HepG2 (cell line): Measurements from ENCODE around the gene CIB2. TPM values are rescaled to one million over a fixed set of nuclear protein-coding genes. Genes with fewer than 3 reads are reported as not detected.

ENCODE experiments used
- DR1 ChIP-seq: sonication (generic); formaldehyde crosslinking; IDR thresholded peaks from 2 replicates; pipeline ENCODE4 v1.8.0; 2021; ENCODE audit warnings: mild to moderate bottlenecking, missing genetic modification reagents, inconsistent platforms
- ESRRA ChIP-seq: sonication (generic); formaldehyde crosslinking; IDR thresholded peaks from 2 replicates; pipeline ENCODE4 v1.5.1; 2020; ENCODE audit warnings: mild to moderate bottlenecking, low read depth, missing genetic modification reagents
- FOXO1 ChIP-seq: sonication (generic); formaldehyde crosslinking; IDR thresholded peaks from 2 replicates; pipeline ENCODE4 v1.4.0; 2020; ENCODE audit warnings: missing genetic modification reagents
- GTF3A ChIP-seq: sonication (generic); formaldehyde crosslinking; conservative IDR thresholded peaks from 2 replicates; pipeline ENCODE4 v1.4.0; 2020; ENCODE audit warnings: mild to moderate bottlenecking, missing genetic modification reagents
- GZF1 ChIP-seq: sonication (generic); formaldehyde crosslinking; IDR thresholded peaks from 2 replicates; pipeline ENCODE4 v1.5.1; 2020; ENCODE audit warnings: mild to moderate bottlenecking, missing genetic modification reagents
- HMG20A ChIP-seq: IDR thresholded peaks from 2 replicates; pipeline ENCODE4 v1.6.1; 2016; ENCODE audit warnings: borderline replicate concordance
- KDM4B ChIP-seq: sonication (generic); formaldehyde crosslinking; IDR thresholded peaks from 2 replicates; pipeline ENCODE4 v1.4.0; 2020; ENCODE audit warnings: missing genetic modification reagents
- MLLT10 ChIP-seq: sonication (generic); formaldehyde crosslinking; IDR thresholded peaks from 2 replicates; pipeline ENCODE4 v1.4.0; 2020; ENCODE audit warnings: missing genetic modification reagents
- RAD21 ChIP-seq: fragments of 450-650 bp; formaldehyde crosslinking; IDR thresholded peaks from 2 replicates; pipeline ENCODE4 v1.5.0; 2020; ENCODE audit warnings: mild to moderate bottlenecking
- SNAI1 ChIP-seq: sonication (generic); formaldehyde crosslinking; IDR thresholded peaks from 2 replicates; pipeline ENCODE4 v1.5.0; 2020; ENCODE audit warnings: mild to moderate bottlenecking, missing genetic modification reagents, borderline replicate concordance
- TBP ChIP-seq: sonication (generic); formaldehyde crosslinking; IDR thresholded peaks from 2 replicates; pipeline ENCODE4 v1.5.0; 2020; ENCODE audit warnings: missing genetic modification reagents
- THAP11 ChIP-seq: IDR thresholded peaks from 2 replicates; pipeline ENCODE4 v1.6.1; 2016; ENCODE audit warnings: missing biosample characterization, missing genetic modification reagents
- ZMYM4 ChIP-seq: sonication (generic); formaldehyde crosslinking; IDR thresholded peaks from 2 replicates; pipeline ENCODE4 v1.8.1; 2023; ENCODE audit warnings: mild to moderate bottlenecking, missing genetic modification reagents
- ZNF17 ChIP-seq: sonication (generic); formaldehyde crosslinking; IDR thresholded peaks from 2 replicates; pipeline ENCODE4 v1.5.0; 2020; ENCODE audit warnings: mild to moderate bottlenecking, missing genetic modification reagents
- ZNF431 ChIP-seq: sonication (generic); formaldehyde crosslinking; IDR thresholded peaks from 2 replicates; pipeline ENCODE4 v1.9.0; 2022; ENCODE audit warnings: missing genetic modification reagents, low read depth, mild to moderate bottlenecking, borderline replicate concordance
- ZNF468 ChIP-seq: sonication (generic); formaldehyde crosslinking; IDR thresholded peaks from 2 replicates; pipeline ENCODE4 v1.8.0; 2022; ENCODE audit warnings: mild to moderate bottlenecking, moderate library complexity, missing genetic modification reagents
- ZNF775 ChIP-seq: sonication (generic); formaldehyde crosslinking; IDR thresholded peaks from 2 replicates; pipeline ENCODE4 v1.4.0; 2020; ENCODE audit warnings: missing genetic modification reagents, mild to moderate bottlenecking, moderate library complexity, borderline replicate concordance
- ZNF878 ChIP-seq: sonication (generic); formaldehyde crosslinking; IDR thresholded peaks from 2 replicates; pipeline ENCODE4 v1.8.1; 2023; ENCODE audit warnings: mild to moderate bottlenecking, missing genetic modification reagents, moderate library complexity
- ZNF883 ChIP-seq: sonication (generic); formaldehyde crosslinking; IDR thresholded peaks from 2 replicates; pipeline ENCODE4 v1.5.1; 2020; ENCODE audit warnings: mild to moderate bottlenecking, missing genetic modification reagents; ENCODE audit errors: not compliant biosample characterization
- ZSCAN21 ChIP-seq: sonication (generic); formaldehyde crosslinking; IDR thresholded peaks from 2 replicates; pipeline ENCODE4 v1.8.0; 2022; ENCODE audit warnings: mild to moderate bottlenecking, missing genetic modification reagents, moderate library complexity, borderline replicate concordance
- polyA plus RNA-seq, 8 experiments: library from polyadenylated mRNA; depleted of rRNA in 3 of 8; stranded (reverse) in 7 of 8; unstranded in 1 of 8; fragments of >200 nt; fragmentation: Illumina TruSeq in 4 of 8; extraction: Trizol in 4 of 8; gene quantifications; 2 replicates each; pipeline versions ENCODE4 v1.2.1 to v1.2.3, GENCODE V29; 2011 to 2016; ENCODE audit warnings: low read depth in 4 of 8, missing spikeins in 1 of 8, mixed read lengths in 1 of 8; ENCODE audit not compliant: insufficient read depth in 1 of 8
- total RNA-seq, 5 experiments: library from RNA; depleted of rRNA; stranded (reverse); fragments of >200 nt; fragmentation: Illumina TruSeq; extraction: Trizol; gene quantifications; 2 replicates each; pipeline ENCODE4 v1.2.3, GENCODE V29; 2016; ENCODE audit warnings: low read depth in 1 of 5
- TF ChIP-seq, protein P1 (sequence below): sonication (generic); formaldehyde crosslinking; IDR thresholded peaks from 2 replicates; pipeline ENCODE4 v1.8.0; 2022; ENCODE audit warnings: missing genetic modification reagents, mild to moderate bottlenecking, moderate library complexity, borderline replicate concordance
- TF ChIP-seq, protein P2 (sequence below): sonication (generic); formaldehyde crosslinking; IDR thresholded peaks from 2 replicates; pipeline ENCODE4 v1.9.0; 2021; ENCODE audit warnings: missing genetic modification reagents, borderline replicate concordance
- TF ChIP-seq, protein P3 (sequence below): sonication (generic); formaldehyde crosslinking; IDR thresholded peaks from 2 replicates; pipeline ENCODE4 v1.4.0; 2020; ENCODE audit warnings: missing genetic modification reagents

The CIB2 gene
- total and polyA plus RNA-seq, 2 of the 13 experiments (the other 11 are each of a cell fraction or from before 2014, with no cell fraction given): 1.4 to 1.5 TPM

DNA sequence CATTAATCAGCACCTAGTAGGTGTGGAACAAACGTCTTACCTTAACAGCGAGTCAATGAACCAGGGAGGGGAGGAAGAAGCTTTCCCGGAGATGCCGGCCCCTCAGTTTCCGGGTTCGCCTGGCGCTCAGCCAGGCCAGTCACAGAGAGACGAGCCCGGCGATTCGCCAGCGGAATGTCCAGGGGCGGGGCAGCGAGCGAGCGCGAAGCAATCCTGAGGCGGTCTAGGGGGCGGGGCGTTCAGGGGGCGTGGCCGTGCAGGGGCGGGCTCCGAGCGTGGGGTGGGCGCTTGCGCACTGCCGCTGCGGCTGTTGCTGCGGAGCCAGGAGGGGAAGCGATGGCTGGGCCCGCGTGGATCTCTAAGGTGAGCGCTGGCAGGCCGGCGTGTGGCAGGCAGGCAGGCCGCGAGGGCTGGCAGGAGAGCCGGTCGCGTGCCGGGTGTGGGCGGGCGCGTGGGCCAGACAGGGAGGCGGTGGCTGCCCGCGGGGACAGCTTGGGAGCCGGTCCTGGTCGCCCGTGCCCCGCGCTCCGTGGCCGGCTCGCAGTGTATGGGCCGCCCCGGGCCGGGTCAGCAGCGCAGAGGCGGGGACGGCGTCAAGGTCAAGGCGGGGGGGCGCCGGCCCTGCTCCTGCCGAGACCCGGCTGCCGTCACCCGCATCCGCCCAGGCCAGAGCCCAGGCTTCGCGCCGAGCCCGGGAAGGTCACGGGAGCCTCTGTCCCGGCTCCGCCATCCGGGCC lies 18.0 kb upstream of the CIB2 start, which contains the start of gene IDH3A (continued):
- TF ChIP-seq, protein P1, sequence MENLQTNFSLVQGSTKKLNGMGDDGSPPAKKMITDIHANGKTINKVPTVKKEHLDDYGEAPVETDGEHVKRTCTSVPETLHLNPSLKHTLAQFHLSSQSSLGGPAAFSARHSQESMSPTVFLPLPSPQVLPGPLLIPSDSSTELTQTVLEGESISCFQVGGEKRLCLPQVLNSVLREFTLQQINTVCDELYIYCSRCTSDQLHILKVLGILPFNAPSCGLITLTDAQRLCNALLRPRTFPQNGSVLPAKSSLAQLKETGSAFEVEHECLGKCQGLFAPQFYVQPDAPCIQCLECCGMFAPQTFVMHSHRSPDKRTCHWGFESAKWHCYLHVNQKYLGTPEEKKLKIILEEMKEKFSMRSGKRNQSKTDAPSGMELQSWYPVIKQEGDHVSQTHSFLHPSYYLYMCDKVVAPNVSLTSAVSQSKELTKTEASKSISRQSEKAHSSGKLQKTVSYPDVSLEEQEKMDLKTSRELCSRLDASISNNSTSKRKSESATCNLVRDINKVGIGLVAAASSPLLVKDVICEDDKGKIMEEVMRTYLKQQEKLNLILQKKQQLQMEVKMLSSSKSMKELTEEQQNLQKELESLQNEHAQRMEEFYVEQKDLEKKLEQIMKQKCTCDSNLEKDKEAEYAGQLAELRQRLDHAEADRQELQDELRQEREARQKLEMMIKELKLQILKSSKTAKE (CRISPR knock-in tag): no peak
- no peak; the same call in 1 of the 2 replicates for TF ChIP-seq RAD21 (CRISPR knock-in tag)
- no peak for TF ChIP-seq TBP (CRISPR knock-in tag)
- no peak for TF ChIP-seq MLLT10 (CRISPR knock-in tag)
- no peak for TF ChIP-seq ZNF431 (CRISPR knock-in tag)
- TF ChIP-seq HMG20A (CRISPR knock-in tag): no peak
- TF ChIP-seq ESRRA (CRISPR knock-in tag): peak; percentile 71; the same call in 1 of the 2 replicates
- TF ChIP-seq ZNF17: no peak
- TF ChIP-seq ZNF878: no peak; the same call in 1 of the 2 replicates
- no peak for TF ChIP-seq ZNF468 (CRISPR knock-in tag)
- TF ChIP-seq THAP11 (CRISPR knock-in tag): peak; percentile 58
- TF ChIP-seq FOXO1: no peak
- no peak for TF ChIP-seq ZNF775
- TF ChIP-seq ZMYM4 (CRISPR knock-in tag): no peak; the same call in 1 of the 2 replicates
- no peak for TF ChIP-seq ZNF883 (CRISPR knock-in tag)
- TF ChIP-seq, protein P2, sequence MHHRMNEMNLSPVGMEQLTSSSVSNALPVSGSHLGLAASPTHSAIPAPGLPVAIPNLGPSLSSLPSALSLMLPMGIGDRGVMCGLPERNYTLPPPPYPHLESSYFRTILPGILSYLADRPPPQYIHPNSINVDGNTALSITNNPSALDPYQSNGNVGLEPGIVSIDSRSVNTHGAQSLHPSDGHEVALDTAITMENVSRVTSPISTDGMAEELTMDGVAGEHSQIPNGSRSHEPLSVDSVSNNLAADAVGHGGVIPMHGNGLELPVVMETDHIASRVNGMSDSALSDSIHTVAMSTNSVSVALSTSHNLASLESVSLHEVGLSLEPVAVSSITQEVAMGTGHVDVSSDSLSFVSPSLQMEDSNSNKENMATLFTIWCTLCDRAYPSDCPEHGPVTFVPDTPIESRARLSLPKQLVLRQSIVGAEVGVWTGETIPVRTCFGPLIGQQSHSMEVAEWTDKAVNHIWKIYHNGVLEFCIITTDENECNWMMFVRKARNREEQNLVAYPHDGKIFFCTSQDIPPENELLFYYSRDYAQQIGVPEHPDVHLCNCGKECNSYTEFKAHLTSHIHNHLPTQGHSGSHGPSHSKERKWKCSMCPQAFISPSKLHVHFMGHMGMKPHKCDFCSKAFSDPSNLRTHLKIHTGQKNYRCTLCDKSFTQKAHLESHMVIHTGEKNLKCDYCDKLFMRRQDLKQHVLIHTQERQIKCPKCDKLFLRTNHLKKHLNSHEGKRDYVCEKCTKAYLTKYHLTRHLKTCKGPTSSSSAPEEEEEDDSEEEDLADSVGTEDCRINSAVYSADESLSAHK: no peak
- TF ChIP-seq, protein P3, sequence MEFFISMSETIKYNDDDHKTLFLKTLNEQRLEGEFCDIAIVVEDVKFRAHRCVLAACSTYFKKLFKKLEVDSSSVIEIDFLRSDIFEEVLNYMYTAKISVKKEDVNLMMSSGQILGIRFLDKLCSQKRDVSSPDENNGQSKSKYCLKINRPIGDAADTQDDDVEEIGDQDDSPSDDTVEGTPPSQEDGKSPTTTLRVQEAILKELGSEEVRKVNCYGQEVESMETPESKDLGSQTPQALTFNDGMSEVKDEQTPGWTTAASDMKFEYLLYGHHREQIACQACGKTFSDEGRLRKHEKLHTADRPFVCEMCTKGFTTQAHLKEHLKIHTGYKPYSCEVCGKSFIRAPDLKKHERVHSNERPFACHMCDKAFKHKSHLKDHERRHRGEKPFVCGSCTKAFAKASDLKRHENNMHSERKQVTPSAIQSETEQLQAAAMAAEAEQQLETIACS (CRISPR knock-in tag): no peak
- TF ChIP-seq KDM4B (CRISPR knock-in tag): no peak
- no peak for TF ChIP-seq SNAI1 (CRISPR knock-in tag)
- no peak for TF ChIP-seq GTF3A (CRISPR knock-in tag)
- no peak for TF ChIP-seq GZF1 (CRISPR knock-in tag)
- TF ChIP-seq ZSCAN21 (CRISPR knock-in tag): no peak; the same call in 1 of the 2 replicates
- no peak for TF ChIP-seq DR1 (CRISPR knock-in tag)
